ENCODE results near the gene RXRG.

DNA sequence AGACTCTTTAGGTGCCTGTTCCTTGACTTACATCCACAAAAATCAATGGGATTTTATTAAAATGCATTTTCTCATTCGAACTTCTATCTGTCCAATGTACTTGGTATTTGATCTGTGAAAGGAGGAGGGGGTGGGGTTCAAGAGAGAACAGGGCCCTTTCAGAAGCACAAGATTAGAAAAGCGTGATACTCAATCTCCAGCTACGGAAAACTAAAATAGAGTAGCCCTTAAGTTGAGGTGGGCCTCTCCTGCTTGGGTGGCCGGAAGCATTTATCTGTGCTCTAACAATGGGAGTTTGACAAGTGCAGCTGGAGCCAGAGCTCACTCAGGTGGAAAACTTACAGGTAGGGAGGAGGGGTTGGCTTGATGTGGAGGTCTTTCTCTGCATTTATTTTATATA, 462 bp upstream of the RXRG start:
- no peak for TF ChIP-seq EZH2 (IDR thresholded peaks at IDR 0.05; ENCODE audit: borderline replicate concordance)
- TF ChIP-seq, protein P1, sequence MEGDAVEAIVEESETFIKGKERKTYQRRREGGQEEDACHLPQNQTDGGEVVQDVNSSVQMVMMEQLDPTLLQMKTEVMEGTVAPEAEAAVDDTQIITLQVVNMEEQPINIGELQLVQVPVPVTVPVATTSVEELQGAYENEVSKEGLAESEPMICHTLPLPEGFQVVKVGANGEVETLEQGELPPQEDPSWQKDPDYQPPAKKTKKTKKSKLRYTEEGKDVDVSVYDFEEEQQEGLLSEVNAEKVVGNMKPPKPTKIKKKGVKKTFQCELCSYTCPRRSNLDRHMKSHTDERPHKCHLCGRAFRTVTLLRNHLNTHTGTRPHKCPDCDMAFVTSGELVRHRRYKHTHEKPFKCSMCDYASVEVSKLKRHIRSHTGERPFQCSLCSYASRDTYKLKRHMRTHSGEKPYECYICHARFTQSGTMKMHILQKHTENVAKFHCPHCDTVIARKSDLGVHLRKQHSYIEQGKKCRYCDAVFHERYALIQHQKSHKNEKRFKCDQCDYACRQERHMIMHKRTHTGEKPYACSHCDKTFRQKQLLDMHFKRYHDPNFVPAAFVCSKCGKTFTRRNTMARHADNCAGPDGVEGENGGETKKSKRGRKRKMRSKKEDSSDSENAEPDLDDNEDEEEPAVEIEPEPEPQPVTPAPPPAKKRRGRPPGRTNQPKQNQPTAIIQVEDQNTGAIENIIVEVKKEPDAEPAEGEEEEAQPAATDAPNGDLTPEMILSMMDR (IDR thresholded peaks at IDR 0.05; ENCODE audit: poor library complexity): no peak

Data from hepatocyte (in vitro differentiated cells).